Right ventricle myocardium superior (tissue), 1 donor: ENCODE measurements around the gene CFAP91. TPM values are rescaled to one million over a fixed set of nuclear protein-coding genes. Genes with fewer than 3 reads are reported as not detected.
A peak's percentile ranks its signal among the peaks of the same experiment; 100 is the strongest.

Source experiments
- ATAC-seq: fragments of 200-7000 bp; cut with Tn5 transposase; one replicate; pipeline ENCODE4 v1.9.1; 2020; ENCODE audit warnings: mild to moderate bottlenecking; ENCODE audit not compliant: poor library complexity
- DNase-seq: peaks from one replicate; pipeline ENCODE4 v3.0.0-alpha.2; 2020
- intact Hi-C: fragments of 100-400 bp; cut with DNase I; formaldehyde crosslinking; loops from one replicate; pipeline ENCODE4 v1.11.2; 2022
- long read RNA-seq: library from polyadenylated mRNA; unstranded; transcript quantifications from one replicate; pipeline ENCODE4 v2.0.0, GENCODE V29; 2021
- total RNA-seq: library from RNA; stranded (reverse); fragmentation: NEBNext Ultra II Directional; extraction: Animal tissue kit (Norgen Biotek cat#: 25700); gene quantifications from one replicate; pipeline ENCODE4 v1.2.1, GENCODE V29; 2021
- donor health status: DM: no; HTN: yes; CAD: no; lungs with severe emphysema.

CFAP91 gene
- total RNA-seq: 0.75 TPM
- long read RNA-seq: 0 reads

- ATAC-seq: peak; percentile 100
- DNase-seq: peak; percentile 98
- intact Hi-C loops: no loop called here
Measured at GRCh38 chr3:119702530-119703527, at the start of gene CFAP91. CFAP91 (plus strand) TSS chr3:119703022; CDS start chr3:119703099, 77 bp downstream.

GRCh38 chr3:119653876-119654275 is 48.9 kb upstream of the CFAP91 start:
- DNase-seq (no peak), ATAC-seq (no peak)
- intact Hi-C loops: no loop called here

GRCh38 chr3:119657887-119658702 is 44.7 kb upstream of the CFAP91 start:
- DNase-seq: no peak
- ATAC-seq: no peak
- intact Hi-C loops: no loop called here

GRCh38 chr3:119658994-119659393 is 43.8 kb upstream of the CFAP91 start:
- ATAC-seq (peak; percentile 31), DNase-seq (no peak)
- intact Hi-C loops: no loop called here

GRCh38 chr3:119659606-119660291 is 43.1 kb upstream of the CFAP91 start:
- intact Hi-C loops: no loop called here
- ATAC-seq (peak; percentile 26), DNase-seq (peak; percentile 43)

- ATAC-seq (peak; percentile 80), DNase-seq (peak; percentile 49)
- intact Hi-C loops: no loop called here
Measured at GRCh38 chr3:119660474-119661440, 42.1 kb upstream of the CFAP91 start, which contains the start of gene POPDC2. POPDC2 (minus strand) TSS chr3:119660589; CDS start chr3:119660423, 166 bp downstream.

GRCh38 chr3:119662604-119663373 is 40.0 kb upstream of the CFAP91 start:
- ATAC-seq (no peak), DNase-seq (no peak)
- intact Hi-C loops: no loop called here

GRCh38 chr3:119663885-119664284 is 38.9 kb upstream of the CFAP91 start:
- no peak for DNase-seq
- ATAC-seq: no peak
- intact Hi-C loops: no loop called here

- DNase-seq (no peak), ATAC-seq (no peak)
- intact Hi-C loops: no loop called here
Measured at GRCh38 chr3:119664370-119664769, 38.5 kb upstream of the CFAP91 start.

GRCh38 chr3:119664850-119665379 is 37.9 kb upstream of the CFAP91 start:
- ATAC-seq (peak; percentile 1), DNase-seq (no peak)
- intact Hi-C loops: no loop called here

GRCh38 chr3:119665954-119666559 is 36.8 kb upstream of the CFAP91 start:
- ATAC-seq (peak; percentile 11), DNase-seq (no peak)
- intact Hi-C loops: no loop called here

- ATAC-seq (no peak), DNase-seq (no peak)
- intact Hi-C loops: no loop called here
Measured at GRCh38 chr3:119669906-119670570, 32.8 kb upstream of the CFAP91 start.

GRCh38 chr3:119672776-119673175 is 30.0 kb upstream of the CFAP91 start:
- intact Hi-C loops: no loop called here
- DNase-seq (no peak), ATAC-seq (peak; percentile 17)

- peak; percentile 39 for DNase-seq
- intact Hi-C loops: no loop called here
- no peak for ATAC-seq
Measured at GRCh38 chr3:119673875-119674274, 28.9 kb upstream of the CFAP91 start.

- DNase-seq (no peak), ATAC-seq (no peak)
- intact Hi-C loops: loop anchor here (5.0 kb wide), 2 partner anchors 78 to 398 kb away; partner anchors contain the start of gene PLA1A
Measured at GRCh38 chr3:119675188-119675874, 27.5 kb upstream of the CFAP91 start.
